ENCODE data around the gene SPDYE16.
"Not testable (repeated sequence)": the region's sequence is repeated elsewhere in the genome, so short reads cannot be mapped to it uniquely, and the experiment has no call there.

SPDYE16 gene

DNA sequence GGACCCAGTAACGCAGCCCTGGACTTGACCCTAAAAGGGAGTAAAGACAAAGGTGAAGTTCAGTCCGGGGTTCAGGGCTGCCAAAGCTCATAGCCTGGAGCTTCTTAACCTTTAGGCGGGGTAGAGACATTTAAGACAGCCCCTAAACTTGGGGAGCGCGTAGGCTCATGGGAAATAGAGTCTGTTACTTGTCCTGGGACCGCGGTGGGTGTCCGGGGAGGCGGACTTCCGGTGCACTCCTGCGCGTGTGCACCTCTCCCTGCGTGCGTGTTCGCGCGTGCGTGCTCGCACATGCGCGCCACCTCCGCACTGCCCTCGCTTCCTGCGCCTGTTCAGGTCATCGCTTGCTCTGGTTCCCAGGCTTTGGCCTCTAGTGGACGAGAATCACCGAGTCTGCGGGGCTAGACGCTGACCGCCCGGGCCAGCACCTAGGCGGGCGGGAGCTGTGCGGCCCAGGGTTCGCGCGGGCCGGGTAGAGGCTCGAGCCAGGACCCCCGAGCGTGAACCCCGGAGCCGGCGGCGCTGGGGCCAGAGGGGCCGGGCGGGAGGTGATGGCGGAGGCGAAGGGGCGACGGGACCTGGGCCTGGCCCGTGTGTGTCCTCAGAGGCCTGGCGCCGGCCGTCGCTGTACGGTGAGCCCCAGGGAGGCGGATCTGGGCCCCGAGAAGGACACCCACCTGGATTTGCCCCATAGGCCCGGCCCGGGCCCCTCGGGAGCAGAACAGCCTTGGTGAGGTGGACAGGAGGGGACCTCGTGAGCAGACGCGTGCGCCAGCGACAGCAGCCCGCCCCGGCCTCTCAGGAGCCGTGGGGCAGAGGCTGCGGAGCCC, 6.1 kb upstream of the SPDYE16 start:
- peak; percentile 29 for DNase-seq

DNA sequence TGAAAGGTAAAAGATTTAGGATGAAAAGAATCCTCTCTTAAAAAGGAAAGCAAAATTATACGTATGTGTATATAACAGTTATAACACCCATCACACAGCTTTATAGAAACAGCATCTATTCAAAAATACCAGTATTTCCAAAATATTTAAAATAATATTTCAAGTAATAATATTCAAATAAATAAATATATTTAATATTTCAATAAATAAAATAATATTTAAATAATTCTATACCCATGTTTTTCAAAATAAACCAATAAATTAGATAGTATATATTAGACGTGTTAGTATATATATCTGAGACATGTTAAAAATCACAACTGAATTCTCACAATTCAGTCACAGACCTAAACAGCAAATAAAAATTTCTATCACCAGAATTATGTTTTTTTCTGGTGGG, 11.5 kb downstream of the SPDYE16 start:
- not testable (repeated sequence) for DNase-seq

DNA sequence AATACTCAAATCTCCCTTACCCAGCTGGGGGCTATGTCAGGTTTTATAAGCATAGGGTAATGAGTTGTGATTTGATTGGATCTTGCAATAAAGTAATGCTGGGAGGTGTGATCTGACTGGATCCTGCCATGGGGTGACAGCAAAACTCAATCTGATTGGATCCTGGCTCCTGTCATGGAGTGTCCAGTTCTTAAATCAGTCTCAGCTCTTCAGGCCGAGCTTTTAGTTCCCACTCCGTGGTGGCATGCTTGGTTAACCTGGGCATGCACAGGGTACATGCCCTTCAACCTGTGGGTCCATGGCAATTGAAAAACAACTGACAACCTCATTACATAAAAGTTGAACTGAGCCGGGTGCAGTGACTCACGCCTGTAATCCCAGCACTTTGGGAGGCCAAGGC, 16.9 kb downstream of the SPDYE16 start:
- DNase-seq, result not testable (repeated sequence)

GRCh38 chr7:76516932-76517331, 26.2 kb downstream of the SPDYE16 start:
- DNase-seq, result not testable (repeated sequence)

- DNase-seq, result peak; percentile 7
Observed at GRCh38 chr7:76515999-76516443, 27.1 kb downstream of the SPDYE16 start.

GRCh38 chr7:76514926-76515771, 27.9 kb downstream of the SPDYE16 start:
- no peak for DNase-seq

DNA sequence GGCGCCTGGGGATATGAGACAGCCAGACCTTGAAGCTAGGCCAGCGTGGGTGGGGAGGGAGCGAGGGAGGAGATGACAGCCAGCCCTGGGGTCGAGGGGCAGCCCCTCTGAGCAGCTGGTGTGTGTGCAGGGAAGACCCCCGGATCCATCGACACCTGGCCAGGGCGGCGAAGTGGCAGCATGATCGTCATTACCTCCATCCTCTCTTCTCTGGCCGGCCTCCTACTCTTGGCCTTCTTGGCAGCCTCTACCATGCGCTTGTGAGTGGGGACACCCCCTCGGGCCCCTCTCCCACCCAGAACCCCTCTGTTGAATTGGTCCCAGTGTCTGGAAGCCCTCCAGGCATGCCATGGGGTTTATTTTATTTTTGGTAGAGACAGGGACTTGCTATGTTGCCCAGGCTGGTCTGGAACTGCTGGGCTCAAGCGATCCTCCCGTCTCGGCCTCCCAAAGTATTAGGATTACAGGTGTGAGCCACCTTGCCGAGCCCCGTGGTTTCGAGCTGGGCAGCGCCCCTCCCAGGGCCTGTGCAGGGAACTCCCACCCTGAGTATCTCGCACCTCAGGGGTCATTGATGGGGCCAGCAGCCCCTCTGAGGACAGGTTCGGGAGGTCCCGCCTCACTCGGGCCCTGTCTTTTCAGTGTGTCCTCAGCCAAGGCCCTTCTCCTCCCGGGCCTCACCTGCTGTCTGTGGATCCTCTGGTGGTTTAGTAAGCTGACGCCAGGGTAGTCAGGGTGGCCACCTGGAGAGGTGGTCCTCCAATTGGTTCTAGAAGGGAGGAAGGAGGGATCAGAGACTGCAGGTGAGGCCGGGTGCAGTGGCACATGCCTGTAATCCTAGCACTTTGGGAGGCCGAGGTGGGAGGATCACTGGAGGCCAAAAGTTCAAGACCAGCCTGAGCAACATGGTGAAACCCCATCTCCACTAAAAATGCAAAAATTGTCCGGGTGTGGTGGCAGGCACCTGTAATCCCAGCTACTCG, 29.0 kb downstream of the SPDYE16 start:
- DNase-seq, result no peak

GRCh38 chr7:76512941-76513816, 29.9 kb downstream of the SPDYE16 start:
- no peak for DNase-seq

GRCh38 chr7:76511911-76512885, 30.9 kb downstream of the SPDYE16 start:
- DNase-seq, result not testable (repeated sequence)

- DNase-seq, result not testable (repeated sequence)
Observed at GRCh38 chr7:76511200-76511910, 31.7 kb downstream of the SPDYE16 start.

- DNase-seq, result no peak
Observed at GRCh38 chr7:76509931-76510877, 32.9 kb downstream of the SPDYE16 start, which contains the start of gene UPK3B. Gene UPK3B, plus strand, starts transcription at chr7:76510552. Its CDS starts 101 bp downstream, at chr7:76510653.

DNA sequence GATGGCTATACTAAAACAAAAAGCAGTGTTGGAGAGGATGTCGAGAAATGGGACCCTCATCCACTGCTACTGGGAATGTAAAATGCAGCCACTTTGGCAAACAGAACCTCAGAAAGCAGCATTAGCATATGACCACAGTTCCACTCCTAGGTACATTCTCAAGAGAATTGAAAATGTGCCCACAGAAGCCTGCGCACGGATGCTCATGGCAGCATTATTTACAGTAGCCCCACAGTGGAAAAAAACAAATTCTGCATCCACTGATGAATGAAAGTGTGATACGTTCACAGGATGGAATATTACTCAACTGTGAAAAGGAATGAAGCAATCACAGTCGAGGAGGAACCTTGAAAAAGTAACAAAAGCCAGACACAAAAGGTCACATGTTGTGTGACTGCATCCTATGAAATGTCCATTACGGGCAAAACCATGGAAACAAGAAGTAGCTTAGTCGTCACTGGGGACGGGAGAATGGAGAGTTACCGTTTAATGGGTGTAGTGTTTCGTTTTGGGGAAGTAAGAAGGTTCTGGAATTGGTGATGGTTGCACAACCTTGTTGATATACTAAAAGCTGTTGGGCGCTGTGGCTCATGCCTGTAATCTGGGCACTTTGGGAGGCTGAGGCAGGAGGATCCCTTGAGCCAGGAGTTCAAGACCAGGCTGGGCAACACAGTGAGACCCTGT, 35.2 kb downstream of the SPDYE16 start:
- no peak for DNase-seq

DNA sequence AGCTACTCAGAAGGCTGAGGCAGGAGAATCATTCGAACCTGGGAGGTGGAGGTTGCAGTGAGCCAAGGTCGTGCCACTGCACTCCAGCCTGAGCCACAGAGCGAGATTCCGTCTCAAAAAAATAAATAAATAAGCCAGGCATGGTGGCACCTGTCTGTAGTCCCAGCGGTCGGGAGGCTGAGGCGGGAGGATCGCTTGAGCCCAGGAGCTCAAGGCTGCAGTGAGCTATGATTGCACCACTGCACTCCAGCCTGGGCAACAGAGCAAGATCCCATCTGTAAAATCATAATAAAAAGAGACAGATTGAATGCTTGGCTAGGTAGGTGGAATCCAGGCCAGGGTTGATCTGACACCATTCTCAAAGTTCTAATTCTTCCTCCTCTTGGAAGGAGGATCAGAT, 36.5 kb downstream of the SPDYE16 start:
- not testable (repeated sequence) for DNase-seq

DNA sequence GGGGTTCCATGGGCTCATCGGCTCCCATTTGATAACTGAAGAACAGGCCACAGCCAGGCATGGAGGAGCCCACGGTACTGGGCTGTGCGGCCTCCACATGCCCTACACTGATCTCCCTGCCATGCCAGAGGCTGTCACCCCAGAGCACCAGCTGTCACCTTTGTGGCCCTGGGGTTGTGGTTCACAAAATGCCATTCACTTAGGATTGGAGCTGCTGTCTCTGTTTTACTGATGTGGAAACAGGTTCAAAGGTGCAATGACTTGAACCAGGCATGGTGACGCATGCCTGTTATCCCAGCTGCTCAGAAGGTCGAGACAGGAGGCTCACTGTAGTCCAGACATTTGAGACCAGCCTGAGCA, 37.0 kb downstream of the SPDYE16 start:
- DNase-seq, result no peak

DNA sequence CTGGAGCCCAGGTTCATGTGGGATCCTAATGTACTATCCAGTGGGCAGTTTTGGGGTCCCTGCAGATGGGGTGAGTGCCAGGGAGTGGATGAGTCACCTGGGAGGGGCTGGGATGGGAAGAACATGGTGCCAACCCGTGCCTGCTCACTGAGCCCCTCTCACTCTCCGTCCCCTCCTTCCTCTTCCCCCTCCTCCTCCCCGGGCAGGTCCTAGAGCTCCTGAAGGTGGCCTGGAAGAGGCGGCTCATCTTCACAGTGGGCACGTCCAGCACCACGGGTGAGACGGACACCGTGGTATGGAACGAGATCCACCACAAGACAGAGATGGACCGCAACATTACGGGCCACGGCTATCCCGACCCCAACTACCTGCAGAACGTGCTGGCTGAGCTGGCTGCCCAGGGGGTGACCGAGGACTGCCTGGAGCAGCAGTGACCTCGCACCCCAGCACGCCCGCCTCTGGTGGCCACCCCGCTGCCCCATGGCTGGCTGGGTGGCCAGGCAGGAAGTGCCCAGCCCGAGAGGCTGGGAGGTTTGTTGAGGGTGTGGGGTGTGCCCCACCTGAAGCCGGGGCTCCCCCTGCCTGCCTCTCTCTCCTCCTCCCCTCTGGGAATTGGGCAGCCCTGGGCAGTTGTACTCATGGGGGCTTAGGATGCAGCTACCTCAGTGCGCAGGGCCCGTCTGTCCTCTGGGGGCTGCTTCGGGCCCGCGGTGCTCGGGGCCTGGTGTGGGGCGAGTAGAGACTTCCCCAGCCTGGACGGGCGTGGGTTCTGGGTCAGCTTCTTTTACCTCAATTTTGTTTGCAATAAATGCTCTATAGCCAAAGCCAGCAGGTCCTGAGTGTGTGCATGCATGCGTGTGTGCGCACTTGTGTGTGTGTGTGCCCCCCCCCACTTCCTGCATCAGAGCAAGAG, 37.7 kb downstream of the SPDYE16 start:
- DNase-seq, result no peak

DNA sequence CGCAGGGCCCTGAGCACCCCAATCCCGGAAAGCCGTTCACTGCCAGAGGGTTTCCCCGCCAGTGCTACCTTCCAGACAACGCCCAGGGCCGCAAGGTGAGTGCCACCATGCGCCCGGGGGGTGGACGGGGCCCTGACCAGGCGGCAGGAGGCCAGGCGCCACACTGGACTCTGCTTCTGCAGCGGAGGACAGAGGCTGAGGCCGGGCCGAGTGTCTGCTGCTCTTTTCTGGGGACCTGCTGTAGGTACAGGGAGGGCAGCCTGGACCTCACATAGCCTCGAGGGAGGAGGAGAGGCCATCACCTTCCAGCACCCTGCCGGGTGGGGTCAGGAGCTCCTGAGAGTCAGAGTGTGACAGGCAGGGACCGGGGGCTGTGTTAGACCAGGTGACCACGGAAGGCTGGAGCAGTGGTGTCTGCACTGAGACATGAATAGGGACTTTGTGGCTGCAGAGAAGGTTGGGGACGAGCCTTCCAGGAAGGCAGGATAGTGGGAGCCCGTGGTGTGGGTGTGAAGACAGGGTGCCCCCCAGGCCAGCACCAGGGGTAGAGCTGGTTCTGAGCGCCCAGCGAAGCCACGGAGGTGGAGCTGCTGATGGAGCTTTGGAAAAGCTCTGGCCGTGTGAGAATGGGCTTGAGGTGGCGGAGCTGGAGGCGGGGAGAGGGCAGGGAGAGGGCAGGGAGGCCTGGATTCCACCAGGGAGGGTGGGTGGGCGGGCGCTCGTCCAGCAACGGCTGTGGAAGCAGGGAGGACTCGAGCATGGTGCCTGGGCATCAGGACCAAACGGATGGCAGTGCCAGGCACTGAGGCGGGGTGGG, 38.5 kb downstream of the SPDYE16 start:
- DNase-seq, result not testable (repeated sequence)
